ENCODE data around the gene SLC2A11.

The SLC2A11 gene

DNA sequence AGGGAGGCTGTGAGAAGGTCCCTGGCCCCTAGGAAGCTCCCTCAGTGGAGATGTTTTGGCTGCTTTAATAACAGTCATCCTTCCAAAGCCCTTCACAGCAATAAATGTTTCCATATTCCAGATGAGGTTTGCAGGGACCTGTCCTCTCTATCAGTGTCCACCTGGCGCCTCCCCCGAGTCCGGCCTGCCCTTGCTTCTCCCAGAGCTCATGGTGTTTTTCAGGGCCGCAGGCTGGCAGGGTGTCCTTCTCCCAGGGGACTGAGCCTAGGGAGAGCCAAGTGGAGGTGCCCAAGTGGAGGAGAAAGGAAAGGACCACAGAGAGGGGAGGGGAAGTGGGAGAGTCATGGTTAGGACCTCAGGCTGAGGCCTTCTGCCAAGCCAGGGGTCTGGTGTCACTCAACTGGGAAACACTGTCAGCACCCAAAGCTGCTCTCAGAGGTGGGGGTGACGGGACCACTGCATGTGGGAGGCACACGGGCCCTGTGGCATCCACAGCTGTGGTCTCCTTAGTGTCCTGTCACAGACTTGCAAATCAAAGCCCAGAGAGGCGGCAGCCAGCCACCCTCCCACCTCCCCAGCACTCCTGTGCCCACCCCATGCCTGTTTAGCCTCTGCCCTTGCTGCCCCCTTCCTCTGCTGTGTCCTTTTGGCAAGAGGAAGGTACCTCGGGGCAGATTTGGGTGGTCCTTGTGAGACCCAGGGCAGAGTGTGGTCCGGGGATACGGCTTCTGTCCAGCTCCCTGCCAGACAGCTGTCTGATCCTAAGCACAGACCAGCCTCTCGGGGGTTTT is 25.3 kb upstream of the SLC2A11 start:
- DNase-seq (ENCODE audit: low read depth in 2 of 2), result no peak

DNA sequence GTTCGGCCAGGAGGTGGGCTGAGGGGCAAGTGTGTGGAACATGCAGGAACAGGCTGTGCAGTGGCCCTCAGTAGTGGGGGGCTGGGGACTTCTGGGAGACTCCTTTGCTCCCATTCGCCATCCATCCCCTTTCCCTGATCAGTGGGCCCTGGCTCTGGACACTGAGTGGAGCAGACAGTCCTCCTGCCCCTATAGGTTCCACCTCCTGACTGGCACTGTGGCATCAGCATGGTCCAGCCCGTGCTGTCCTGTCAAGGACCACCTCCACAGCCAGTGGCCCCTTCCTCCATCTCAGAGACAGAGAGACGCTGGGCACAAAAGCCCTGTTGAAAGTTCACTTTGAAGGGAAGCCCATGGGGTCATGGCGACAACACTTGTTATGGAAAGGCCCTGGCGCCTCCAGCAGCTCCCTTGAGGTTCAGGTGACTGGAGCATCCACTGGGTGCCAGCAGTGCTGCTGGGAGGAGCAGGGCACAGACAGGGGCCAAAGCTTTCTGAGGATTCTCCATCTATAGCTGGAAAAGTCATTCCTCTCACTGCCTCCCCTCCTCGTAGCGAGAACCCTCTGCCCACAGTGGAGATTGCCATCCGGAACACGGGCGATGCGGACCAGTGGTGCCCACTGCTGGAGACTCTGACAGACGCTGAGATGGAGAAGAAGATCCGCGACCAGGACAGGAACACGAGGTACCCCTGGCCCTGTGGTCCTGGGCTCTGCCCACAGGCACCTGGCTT is 24.5 kb upstream of the SLC2A11 start:
- no peak for DNase-seq (ENCODE audit: low read depth in 2 of 2)

DNA sequence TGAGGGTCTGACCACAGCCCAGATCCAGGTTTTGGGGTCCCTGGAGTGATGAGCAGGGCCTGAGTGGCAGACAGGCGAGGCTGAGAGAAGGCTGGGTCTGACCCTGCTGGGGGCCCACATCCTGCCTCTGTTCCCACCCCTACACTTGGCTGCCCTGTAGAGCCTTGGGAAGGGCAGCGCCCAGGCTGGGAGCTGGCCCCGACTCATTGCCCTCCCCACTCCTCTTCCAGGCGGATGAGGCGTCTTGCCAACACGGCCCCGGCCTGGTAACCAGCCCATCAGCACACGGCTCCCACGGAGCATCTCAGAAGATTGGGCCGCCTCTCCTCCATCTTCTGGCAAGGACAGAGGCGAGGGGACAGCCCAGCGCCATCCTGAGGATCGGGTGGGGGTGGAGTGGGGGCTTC is 23.8 kb upstream of the SLC2A11 start:
- no peak for DNase-seq (ENCODE audit: low read depth in 2 of 2)

DNA sequence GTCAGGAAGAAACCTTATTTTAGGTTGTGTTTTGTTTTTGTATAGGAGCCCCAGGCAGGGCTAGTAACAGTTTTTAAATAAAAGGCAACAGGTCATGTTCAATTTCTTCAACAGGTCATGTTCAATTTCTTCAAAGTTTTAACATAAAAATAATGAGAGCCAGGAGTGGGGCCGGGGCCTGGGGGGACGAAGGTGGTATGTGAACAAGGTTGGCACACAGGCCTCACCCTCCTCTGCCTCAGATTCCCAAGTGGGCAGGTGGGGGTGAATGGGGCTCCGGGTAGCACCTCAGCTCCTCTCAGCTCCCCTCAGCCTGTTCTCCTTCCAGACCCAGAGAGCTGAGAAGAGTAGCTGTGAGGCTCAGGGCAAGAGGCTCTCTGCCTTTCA is 23.3 kb upstream of the SLC2A11 start:
- DNase-seq (ENCODE audit: low read depth in 2 of 2), result no peak

DNA sequence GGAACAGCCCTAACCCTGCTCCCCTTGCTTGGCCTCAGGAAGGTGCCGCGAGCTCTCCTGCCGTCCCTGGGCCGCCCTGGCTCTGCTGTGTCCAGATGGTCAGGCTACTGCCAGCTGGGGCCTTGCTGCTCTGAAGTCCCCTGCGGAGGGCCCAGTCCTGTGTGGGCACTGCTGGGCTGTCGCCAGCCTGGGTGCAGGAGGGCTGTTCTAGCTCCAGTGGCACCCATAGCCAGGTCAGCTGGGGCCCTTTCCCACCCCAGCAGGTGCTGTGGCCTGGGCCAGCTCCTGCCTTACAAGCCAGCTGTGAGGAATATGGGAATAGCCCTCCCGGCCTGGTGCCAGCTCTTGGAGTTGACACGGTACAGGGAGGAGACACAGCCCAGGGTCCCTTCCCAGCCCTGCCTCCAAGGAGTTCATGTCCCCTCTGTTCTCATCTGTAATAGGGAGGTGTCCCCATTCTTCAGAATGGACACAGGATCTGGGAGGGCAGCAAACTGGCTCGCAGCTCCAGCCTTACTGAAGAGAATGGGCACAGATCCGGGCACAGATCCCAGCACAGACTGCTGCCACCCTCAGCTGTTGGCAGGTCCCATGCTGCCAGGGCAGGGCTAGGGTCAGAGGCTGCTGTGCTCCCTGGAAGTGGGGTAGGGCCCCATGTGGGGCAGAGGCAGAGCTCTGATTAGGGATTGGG is 22.7 kb upstream of the SLC2A11 start:
- no peak for DNase-seq (ENCODE audit: low read depth in 2 of 2)

DNA sequence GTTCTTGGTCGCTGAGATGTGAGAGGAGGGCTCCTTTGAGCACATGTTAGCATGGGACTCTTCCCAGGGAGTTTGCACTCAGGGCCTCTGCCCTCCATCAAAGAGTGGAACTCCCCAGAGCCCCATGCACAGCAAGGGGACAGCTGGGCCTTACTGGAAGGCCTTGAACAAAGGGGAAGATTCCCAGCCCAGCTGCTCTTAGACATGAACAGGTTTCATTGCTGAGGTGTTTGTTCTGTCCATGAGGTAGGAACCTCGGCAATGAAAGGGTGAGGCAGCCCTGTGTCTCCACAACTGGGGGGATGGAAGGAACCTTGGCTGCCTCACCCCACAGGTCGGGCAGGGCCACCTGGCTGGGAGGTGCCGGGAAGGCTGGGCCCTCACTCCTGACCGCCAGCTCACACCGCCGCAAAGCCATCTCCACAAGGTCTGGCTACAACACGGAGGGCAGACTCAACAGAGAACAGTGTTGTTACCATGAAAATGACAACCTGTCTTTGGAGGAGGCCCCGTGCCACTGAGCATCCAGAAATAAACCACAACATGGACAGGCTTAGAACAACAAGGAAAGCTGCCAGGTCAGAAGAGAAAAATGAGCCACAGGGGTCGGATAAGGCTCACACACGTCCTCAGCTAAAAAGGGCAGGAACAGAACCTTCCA is 22.1 kb upstream of the SLC2A11 start:
- no peak for DNase-seq (ENCODE audit: low read depth in 2 of 2)

DNA sequence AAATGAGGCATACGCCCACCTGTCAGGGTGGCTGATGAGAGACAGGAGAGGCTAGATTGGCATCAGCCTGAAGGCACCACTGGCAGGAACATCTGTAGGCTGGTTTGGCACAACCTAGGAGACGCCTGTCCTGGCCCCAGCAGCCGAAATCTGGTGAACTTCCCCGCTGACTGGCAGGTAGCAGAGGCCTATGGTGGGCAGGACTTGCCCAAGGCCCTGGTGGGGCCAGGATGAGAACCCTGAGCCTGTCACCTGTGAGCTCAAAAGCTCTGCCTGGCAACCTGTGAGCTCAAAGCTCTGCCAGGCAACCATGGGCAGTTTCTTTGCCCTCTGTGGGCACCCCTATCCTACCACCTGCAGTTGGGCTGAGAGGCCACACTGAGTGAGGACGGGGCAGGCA is 21.4 kb upstream of the SLC2A11 start:
- DNase-seq (ENCODE audit: low read depth in 2 of 2), result no peak

DNA sequence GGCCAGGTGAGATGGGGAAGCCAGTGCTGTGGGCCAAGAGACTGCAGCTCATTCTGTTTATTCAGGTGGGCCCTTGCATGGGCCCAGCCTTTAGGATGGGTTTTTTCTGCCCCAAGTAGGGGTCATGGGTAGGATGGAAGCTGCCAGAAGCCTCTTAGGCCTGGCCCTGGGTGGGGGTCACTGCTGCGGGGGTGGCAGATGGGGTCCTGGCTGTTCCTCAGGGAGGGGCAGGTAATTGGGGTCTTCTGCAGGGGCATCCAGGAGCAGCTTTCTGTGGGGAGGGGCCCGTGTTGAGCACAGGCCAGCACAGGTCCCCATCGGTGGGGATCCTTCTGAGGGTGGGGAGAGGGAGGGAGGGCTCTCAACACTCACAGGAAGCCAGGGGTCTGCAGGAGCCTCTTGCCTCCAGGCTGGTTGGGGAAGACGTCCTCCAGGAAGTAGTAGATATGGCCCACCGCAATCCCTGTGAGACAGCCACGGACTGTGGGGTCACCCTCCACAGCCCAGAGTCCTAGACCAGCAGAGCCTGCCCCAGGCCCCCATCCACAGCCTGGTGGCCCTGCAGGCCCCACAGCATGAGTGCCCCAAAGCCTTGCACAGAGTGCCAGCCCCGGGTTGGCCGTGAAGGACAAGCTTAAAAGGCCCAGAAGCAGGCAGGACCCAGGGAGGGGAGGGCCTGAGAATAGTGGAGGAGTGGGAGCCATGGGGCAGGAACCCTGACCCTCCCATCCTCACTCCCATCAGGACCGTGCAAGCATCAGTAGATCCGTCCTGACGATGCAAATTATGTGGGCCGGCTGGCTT is 20.8 kb upstream of the SLC2A11 start:
- no peak for DNase-seq (ENCODE audit: low read depth in 2 of 2)

DNA sequence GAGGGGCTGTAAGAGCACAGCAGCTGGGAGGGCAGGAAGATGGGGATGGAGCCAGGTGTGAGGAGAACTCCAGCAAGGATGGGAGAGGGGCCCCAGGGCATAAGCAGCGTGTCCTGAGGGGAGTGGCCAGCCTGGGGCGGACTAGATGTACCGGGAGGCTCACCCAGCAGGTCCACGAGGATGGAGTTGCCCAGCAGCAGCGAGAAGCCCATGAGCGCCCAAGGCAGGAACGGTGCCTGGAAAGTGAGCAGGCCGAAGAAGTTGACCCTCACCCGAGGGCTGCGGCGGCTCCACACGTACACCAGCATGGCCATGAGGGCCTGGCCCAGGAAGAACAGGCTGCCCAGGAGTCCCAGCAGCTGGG is 20.2 kb upstream of the SLC2A11 start:
- DNase-seq (ENCODE audit: low read depth in 2 of 2), result no peak

DNA sequence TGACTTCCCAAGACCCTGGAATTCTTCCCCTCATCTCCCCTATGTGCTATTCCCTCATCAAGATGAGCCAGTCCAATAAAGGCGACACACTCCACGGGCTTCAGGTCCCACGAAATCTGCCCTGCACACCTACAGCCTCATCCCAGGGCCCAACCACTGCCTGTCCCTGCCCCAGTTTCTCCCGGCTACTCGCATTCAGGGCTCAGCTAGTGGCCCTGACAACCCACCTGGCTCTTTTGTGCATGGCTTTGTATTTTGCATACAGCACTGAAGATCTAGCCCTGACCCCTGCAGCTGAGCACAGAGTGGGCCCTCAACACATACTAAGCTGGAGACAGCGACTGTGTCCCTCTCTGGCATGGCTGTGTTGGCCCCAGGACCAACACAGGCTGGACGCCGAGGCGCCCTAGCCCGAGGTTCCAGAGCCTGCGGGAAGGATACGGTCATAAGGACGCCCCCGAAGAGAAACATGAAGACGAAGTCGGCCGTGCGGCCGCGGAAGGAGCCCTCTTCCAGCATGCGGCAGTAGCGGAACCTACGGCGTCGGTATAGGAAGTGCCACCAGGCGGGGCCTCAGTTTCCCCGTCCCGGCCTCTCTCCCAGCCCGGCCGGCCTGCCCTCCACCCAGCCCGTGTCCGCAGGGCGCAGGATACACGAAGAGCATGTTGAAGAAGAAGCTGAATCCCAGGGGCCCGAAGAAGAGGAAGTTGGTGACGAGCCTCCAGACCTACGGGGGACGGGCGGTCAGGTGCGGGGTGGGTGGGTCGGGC is 19.6 kb upstream of the SLC2A11 start:
- no peak for DNase-seq (ENCODE audit: low read depth in 2 of 2)

DNA sequence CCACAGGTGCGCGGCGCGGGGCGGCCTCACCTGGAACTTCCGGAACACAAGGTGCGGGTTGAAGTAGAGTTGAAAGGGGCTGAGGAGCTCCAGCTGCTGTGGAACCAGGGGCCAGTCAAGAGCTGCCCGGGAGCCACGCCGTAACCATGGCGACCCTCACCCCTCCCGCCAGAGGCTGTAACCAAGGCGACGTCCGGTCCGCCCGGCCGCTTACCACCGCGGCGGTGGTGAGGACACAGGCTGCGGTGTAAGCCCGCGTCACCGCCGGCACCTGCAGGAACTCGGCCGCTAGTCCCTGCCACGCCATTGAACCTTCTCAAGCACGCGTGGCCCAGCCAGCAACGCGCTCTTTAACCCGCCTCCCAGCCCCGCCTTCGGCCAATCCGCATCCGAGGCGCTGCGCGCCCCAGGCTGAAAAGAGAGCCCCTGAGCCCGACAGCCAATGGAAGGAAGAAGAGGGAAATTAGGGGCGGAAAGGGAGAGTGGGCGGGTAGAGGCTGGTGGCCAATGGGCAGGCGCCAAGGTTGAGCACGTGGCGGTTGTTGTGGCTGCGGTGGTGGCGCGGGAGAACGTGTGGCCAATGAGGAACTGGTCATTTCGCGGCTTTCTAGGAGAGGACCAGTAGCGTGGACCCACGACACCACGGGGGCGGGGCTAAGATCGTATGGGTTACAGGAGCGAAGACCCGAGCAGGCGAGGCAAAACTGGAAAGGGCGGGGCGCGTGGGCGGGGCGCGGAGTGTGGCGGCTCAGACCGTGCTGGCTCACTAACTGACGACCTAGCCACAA is 18.8 kb upstream of the SLC2A11 start, which contains the start of gene DERL3:
Gene DERL3, minus strand, starts transcription at position 326 of the 788 bp plus-strand sequence. Its CDS starts 19 bp downstream, at position 307.
- DNase-seq (ENCODE audit: low read depth in 2 of 2), result peak; percentile 94 to 97

DNA sequence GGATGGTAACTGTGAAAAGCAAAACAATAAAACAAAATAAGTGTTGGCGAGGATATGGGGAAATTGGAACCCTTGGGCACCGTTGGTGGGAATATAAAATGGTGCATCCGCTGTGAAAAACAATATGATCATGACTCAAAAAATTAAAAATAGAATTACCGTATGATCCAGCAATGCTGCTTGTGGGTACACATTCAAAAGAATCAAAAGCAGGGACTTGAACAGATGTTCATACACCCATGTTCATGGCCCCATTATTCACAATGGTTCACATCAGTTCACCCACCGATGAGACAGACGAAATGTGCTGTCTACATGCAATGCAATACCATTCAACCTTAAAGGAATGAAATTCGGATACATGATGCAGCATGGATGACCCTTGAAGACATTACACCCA is 17.6 kb upstream of the SLC2A11 start:
- DNase-seq (ENCODE audit: low read depth in 2 of 2), result no peak

DNA sequence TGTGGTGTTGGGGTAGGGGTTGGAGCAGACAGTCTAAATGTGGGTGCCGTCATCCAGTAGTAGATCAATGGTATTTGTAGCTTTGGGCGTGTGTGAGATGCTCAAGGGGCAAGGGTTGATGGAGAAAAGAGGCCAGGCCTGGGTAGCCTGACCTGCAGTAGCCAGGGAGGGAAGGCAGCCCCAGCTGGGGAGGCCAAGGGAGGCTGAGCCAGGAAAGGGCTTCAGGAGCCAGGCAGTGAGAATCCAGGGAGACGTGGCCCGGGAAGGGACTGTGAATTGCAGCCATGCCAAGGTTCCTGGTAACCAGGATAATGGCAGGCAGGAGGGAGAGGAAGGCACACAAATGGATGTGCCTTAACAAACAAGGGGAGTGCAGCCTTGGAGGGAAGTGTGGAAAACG is 16.4 kb upstream of the SLC2A11 start:
- DNase-seq (ENCODE audit: low read depth in 2 of 2), result no peak

DNA sequence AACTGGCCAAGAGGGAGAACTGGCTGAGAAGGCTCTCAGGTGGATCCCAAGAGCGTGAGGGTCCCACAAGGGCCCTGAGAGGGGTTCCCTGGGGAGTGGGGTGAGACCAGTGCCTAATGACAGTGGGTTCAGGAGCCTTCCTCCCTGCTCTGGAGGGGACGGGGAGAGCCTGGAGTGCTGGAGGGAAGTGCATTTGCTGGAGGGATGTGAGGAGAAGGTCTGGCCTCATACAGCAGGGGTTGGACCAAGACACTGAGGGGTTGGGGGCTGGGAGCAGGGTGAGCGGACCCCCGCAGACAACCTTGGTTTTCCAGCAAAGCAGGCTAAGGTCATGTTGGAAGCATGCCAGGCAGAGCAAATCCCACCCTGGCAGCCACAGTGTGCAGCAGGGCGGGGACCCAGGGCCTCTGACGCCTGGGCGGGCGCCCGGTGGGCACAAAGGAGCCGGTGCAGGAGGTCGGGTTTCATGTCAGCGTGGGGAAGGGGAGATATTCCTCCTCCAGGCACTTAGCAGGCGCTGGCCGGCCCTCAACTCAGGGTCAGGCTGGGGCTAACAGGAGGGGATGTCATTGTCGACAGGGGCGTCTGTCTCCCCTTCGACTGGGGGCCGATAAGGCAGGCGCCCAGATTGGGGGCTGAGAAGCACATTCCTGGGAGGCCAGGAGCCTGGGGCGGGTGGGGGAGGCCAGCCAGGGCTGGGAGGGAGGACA is 15.8 kb upstream of the SLC2A11 start:
- no peak for DNase-seq (ENCODE audit: low read depth in 2 of 2)

DNA sequence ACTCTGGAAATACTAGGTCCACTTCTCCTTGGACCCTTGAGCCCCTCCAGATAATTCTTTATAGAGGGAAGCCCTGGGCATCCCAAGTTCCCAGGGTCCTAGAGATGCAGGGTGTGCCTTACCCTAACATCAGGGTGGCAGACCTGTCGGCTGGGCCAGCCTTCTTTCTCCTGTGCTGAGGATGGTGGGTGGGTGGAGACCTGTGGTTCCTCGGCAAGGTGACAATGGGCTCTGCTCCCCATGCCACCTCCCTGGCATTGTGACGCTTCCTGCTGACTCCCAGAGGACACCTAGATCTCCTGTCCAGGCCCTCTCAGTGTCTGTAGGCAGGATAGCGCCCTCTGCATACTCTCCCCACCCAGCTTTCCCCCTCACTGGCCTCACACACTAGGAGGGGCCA is 15.1 kb upstream of the SLC2A11 start:
- no peak for DNase-seq (ENCODE audit: low read depth in 2 of 2)

DNA sequence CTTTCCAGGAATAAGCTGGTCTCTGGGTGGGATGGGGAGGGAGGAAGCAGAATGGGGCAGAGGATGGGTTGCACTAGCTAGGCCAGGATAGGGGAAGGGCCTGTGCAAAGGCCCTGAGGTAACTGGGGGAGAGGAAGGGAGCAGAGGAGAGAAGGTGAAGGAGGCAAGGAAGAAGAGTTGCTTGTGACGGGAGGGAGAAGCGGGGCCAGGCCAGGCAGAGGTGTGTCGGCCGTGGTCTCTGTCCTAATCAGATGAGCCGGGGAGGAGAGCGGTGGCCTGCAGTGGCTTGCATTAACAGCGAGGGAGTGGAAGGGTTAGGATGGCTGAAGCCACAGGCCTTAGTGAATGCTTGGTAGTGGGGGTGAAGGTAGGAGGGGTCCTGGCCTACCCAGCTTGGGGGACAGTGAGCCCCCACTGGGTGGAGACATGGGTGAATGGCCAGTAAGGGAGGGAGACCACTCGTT is 12.9 kb upstream of the SLC2A11 start:
- DNase-seq (ENCODE audit: low read depth in 2 of 2), result no peak

DNA sequence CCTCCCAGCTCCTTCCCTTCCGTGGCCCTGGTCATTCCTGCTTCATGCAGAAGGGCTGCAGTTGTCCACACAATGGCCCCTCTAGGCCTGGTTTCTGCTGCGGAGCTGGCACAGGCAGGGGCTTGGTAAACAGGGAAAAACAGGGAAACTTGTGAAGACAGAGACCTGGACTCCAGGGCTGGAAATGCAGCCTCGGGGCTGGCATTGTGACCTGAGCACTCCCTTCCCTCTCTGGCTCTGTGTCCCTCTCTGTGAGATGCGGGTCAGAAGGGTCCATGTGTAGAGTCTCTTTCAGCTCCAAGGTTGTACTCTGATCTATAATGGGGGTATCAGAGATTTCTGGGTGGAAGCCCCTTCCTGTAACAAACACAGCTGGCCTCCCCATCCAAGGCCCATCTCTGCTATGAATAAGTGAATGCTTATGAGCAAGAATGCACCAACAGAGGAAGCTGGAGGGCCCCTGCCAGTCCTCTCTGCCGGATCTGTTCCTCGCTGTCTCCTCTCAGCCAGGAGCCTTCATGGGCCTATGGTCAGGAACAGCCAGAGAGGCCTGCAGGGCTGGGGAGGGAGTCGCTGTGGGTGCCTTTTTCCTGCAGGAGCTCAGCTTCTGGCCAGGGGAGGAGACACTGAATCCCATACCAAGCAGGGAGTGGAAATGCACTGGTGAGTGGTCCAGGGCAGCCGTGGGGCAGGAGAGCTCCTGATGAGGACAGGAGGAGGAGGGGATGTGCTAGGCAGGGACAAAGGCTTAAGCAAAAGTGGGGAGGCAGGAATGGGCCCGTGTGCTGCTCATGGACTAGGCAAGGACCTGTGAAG is 12.2 kb upstream of the SLC2A11 start:
- no peak for DNase-seq (ENCODE audit: low read depth in 2 of 2)

DNA sequence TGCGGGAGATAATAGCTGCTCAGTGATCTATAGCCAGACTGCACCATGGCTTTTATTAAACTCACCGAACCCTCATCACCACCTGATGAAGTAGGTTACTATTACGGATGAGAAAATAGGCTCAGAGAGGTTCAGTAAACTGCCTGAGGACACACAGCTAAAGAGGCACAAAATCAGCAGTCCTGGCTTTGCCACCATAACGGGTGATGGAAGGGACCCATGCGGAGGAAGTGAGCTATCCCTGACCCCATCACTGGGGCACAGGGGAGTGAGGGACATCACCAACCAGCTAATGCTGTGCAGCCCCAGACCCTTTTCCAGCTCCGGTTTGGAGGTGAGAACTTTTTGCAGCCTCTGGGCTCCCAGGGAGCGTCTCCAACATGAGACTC is 11.6 kb upstream of the SLC2A11 start:
- DNase-seq (ENCODE audit: low read depth in 2 of 2), result no peak
